Transverse colon (tissue), 4 donors: Measurements from ENCODE around the gene MAP4K2. TPM values are rescaled to one million over a fixed set of nuclear protein-coding genes. Genes with fewer than 3 reads are reported as not detected.

Source experiments
- DNase-seq: peaks from one replicate; pipeline ENCODE4 v3.0.0-alpha.2; 2019
- H3K27ac ChIP-seq, 4 donors: fragments of 200-600 bp; sonication (generic); 2 replicates each; pipeline ENCODE4 v1.5.1; 2016 to 2018; ENCODE audit warnings: inconsistent platforms in 4 of 4
- H3K27me3 ChIP-seq: fragments of 200-600 bp; sonication (generic); 2 replicates; pipeline ENCODE4 v1.5.1; 2017; ENCODE audit warnings: inconsistent platforms
- H3K36me3 ChIP-seq, 4 donors: fragments of 200-600 bp; sonication (generic); 2 replicates each; pipeline ENCODE4 v1.5.1; 2017 to 2019; ENCODE audit warnings: inconsistent platforms in 4 of 4
- H3K4me1 ChIP-seq, 4 donors: fragments of 200-600 bp; sonication (generic); 2 replicates each; pipeline ENCODE4 v1.5.1; 2017 to 2020; ENCODE audit warnings: inconsistent platforms in 4 of 4
- H3K4me3 ChIP-seq, 4 donors: fragments of 200-600 bp; sonication (generic); 1 replicate in 1 of 4; 2 replicates in 3 of 4; pipeline versions ENCODE4 v1.5.1 to v1.6.1; 2017 to 2019; ENCODE audit warnings: inconsistent platforms in 4 of 4
- H3K9me3 ChIP-seq, 2 donors: fragments of 200-600 bp; sonication (generic); 2 replicates each; pipeline ENCODE4 v1.5.1; 2017 to 2019; ENCODE audit warnings: inconsistent platforms in 2 of 2
- EP300 ChIP-seq: sonication (generic); formaldehyde crosslinking; IDR thresholded peaks from one replicate; pipeline ENCODE4 v1.6.1; 2017; ENCODE audit warnings: antibody characterized with exemption, low read depth
- POLR2A ChIP-seq: fragments of 450-650 bp; IDR thresholded peaks from one replicate; pipeline ENCODE4 v1.6.1; 2016; ENCODE audit warnings: antibody characterized with exemption, mild to moderate bottlenecking, moderate library complexity
- POLR2AphosphoS5 ChIP-seq, 3 donors: sonication (generic); formaldehyde crosslinking; IDR thresholded peaks; one replicate each; pipeline ENCODE4 v1.6.1; 2016; ENCODE audit warnings: antibody characterized with exemption in 3 of 3
- WGBS, 2 donors: methylation state at CpG; one replicate each; pipeline ENCODE4 v1.1.5; 2018; ENCODE audit warnings: low coverage in 1 of 2; 5-methylcytosine and 5-hydroxymethylcytosine counted together
- in situ Hi-C, 4 donors: fragments of 200-750 bp; cut with MboI; loops; one replicate each; pipeline versions ENCODE4 v1.15.0 to v1.15.1; 2017; ENCODE audit warnings: low sequenced_read_pairs in 3 of 4, low pct_ligation_motif_present in 1 of 4, low pct_unique_long_range_greater_than_20kb in 1 of 4
- intact Hi-C: fragments of 100-400 bp; cut with DNase I; formaldehyde crosslinking; loops from one replicate; pipeline ENCODE4 v1.15.1; 2023; ENCODE audit warnings: low total_unique reads
- total RNA-seq, 4 donors: library from RNA; depleted of rRNA; stranded (reverse); fragments of >200 nt; gene quantifications; one replicate each; pipeline ENCODE4 v1.1.0, GENCODE V29; 2016
- TF ChIP-seq, protein P1 (sequence below), 5 experiments: fragments of 200-600 bp in 3 of 5; fragments of 450-650 bp in 2 of 5; sonication (generic) in 3 of 5; IDR thresholded peaks; 1 replicate in 2 of 5; 2 replicates in 3 of 5; pipeline ENCODE4 v1.5.1; 2016 to 2017; ENCODE audit warnings: antibody characterized with exemption in 5 of 5, inconsistent platforms in 3 of 5, mild to moderate bottlenecking in 2 of 5, moderate library complexity in 1 of 5

Gene MAP4K2
- total RNA-seq, 4 donors from 2014 or later: 10.1 to 369 (median 90.9) TPM

DNA sequence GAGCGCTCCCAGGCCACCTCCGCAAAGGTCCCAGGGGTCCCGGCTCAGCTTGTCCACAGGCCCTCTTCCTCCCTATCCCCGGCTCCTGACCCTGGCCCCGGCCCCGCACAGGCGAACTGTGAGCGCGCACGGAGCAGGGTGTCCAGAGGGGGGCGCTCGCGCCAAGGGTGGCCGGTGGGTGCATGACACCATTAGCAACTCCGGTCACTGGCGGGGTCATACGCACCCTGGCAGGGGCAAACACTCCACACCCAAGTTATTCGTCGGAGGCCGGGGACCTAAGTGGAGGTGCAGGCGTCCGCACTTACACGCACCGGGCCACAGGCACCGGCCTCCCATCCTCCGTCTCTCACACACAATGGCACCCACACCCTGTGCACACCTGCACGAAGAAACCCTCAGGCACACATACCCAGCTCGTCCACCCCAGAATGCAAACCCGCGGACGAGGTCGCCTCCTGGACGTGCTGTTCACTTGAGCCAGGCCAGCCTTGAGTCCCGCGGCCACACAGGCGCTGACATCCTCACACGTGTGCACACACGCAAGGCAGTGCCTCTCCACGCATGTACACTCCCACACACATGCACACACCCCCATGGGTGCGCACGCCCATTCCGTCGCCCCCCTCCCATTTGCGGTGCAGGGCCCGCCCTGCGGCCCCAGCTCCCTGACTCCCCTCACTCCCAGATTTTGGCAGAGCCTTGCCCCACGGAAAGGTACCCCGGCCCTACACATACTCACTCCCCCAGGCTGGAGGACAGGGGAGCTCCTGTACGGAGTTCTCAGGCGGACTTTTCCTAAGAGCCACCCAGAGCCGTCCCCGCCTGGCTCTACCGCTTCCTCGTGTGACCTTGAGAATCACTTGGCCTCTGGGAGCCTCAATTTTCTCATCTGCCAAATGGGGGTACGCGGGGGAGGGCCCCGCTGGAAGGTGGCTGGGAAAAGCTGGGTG lies 59.1 kb downstream of the MAP4K2 start, which contains the start of gene RASGRP2:
Gene RASGRP2 (minus strand): TSS at position 552 of the 953 bp plus-strand sequence. CDS start 1,276 bp downstream, outside the sequence.
- intact Hi-C loops (no loop called here), in situ Hi-C loops (no loop called here)
- H3K4me1 ChIP-seq: peaks cover 6 to 41% (median 34%) of the 10 kb centered on the region in 4 donors
- TF ChIP-seq POLR2A: peak; percentile 30
- peak; percentile 44 to 72 (median 51) for TF ChIP-seq POLR2AphosphoS5 (IDR thresholded peaks at IDR 0.05)
- TF ChIP-seq, protein P1, sequence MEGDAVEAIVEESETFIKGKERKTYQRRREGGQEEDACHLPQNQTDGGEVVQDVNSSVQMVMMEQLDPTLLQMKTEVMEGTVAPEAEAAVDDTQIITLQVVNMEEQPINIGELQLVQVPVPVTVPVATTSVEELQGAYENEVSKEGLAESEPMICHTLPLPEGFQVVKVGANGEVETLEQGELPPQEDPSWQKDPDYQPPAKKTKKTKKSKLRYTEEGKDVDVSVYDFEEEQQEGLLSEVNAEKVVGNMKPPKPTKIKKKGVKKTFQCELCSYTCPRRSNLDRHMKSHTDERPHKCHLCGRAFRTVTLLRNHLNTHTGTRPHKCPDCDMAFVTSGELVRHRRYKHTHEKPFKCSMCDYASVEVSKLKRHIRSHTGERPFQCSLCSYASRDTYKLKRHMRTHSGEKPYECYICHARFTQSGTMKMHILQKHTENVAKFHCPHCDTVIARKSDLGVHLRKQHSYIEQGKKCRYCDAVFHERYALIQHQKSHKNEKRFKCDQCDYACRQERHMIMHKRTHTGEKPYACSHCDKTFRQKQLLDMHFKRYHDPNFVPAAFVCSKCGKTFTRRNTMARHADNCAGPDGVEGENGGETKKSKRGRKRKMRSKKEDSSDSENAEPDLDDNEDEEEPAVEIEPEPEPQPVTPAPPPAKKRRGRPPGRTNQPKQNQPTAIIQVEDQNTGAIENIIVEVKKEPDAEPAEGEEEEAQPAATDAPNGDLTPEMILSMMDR (IDR thresholded peaks at IDR 0.05): peak; percentile 54 to 80 (median 59)
- TF ChIP-seq EP300: no peak
- H3K27ac ChIP-seq: peak within 1 kb of the TSS; percentile 85 to 95 (median 88)
- peak; percentile 84 for DNase-seq
- peak within 1 kb of the TSS; percentile 32 to 56 (median 46) for H3K4me3 ChIP-seq
- H3K36me3 ChIP-seq: no peaks in the 10 kb centered on the region
- H3K9me3 ChIP-seq: no peaks in the 10 kb centered on the region
- H3K27me3 ChIP-seq: peaks cover 57% of the 10 kb centered on the region
- 2% methylated on average over 43 of the region's 57 CpGs; no CpG with 5 or more reads in 1 of the 2 donors for WGBS, 2 donors

DNA sequence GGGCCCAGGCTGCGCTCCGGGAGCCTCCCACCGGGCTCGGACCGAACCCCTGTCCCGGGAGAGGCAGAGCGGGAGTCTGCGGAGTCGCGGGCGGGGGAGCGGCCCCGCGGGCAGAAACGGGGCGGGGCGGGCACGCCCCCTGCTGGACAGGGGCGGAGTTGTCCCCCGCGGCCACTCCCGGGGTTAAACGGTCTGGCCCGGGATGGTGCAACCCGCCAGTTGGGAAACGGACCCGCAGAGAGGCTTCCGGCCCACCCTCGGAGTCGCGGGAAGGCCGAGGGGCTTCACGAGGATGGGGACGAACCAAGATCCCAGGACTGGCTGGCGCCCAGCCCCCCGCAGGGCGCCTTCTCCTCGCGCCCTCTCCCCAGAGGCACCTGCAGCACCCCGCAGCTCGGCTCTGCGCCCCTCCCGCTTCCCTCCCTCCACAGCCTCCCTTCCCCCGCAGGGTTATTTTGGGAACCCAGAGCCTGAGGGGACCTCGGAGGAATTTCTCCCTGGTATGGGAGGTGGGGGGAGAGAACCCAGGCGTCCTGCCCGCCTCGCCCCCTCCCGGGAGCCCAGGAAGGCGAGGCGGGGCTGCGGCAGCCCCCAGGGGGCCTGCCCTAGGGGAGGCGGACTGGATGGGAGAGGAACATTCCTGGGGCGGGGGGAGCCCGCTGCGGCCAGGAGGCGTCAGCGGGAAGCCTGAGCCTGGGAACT lies 60.0 kb downstream of the MAP4K2 start:
- peak overlapping the region; percentile 85 to 95 (median 88) for H3K27ac ChIP-seq

DNA sequence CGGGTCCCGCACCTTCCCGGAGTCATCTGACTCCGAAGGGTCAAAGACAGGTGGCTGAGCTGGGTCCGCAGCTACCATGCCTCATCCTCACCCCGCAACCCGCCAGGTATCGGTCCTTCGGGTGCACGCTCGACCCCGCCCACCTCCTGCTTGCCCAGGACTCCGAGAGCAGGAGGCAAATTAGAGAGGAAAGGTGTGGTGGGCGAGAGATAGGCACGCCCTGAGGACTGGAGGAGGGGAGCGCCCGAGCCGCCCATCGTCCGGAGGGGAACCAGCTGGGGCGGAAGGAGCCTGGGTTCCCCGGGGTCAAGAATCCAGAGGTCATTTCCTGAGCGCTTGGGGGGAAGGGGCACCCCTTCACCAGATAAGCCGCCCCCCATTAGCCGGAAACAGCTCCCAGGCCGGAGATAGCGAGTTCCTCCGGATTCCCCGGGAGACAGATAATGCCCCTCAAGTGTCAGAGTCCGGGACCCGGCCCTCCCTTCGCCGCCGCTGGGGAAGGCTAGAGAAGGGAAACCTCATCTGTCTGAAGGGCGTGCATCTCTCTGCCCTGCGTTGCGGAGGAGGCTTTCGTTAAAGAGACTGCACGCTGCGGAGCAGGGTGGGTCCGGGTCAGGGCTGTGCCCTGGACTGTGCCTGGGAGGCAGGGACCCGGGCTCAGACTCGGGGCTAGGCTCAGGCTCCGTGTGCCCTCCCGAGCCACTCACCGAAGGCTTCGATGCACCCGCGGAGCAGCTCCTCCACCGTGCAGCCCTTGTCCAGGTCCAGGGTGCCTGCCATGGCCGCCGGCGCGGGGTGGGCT lies 60.7 kb downstream of the MAP4K2 start:
- Histone ChIP-seq H3K27me3 (peaks cover 57% of the 10 kb centered on the region), H3K4me1 (peaks cover 6 to 41% (median 34%) of the 10 kb centered on the region in 4 donors), H3K4me3 (peak overlapping the region; percentile 40 to 56 (median 46)), H3K36me3 (no peaks in the 10 kb centered on the region), H3K9me3 (no peaks in the 10 kb centered on the region), H3K27ac (peak overlapping the region; percentile 85 to 95 (median 88))
- no peak for TF ChIP-seq POLR2A
- no peak for TF ChIP-seq EP300
- no peak for TF ChIP-seq POLR2AphosphoS5 (IDR thresholded peaks at IDR 0.05)
- TF ChIP-seq, protein P1 (IDR thresholded peaks at IDR 0.05): no peak
- in situ Hi-C loops (no loop called here), intact Hi-C loops (no loop called here)
- DNase-seq: no peak
- 10% methylated on average over 44 of the region's 54 CpGs; no CpG with 5 or more reads in 1 of the 2 donors for WGBS, 2 donors

More for the DNA sequence above, 60.0 kb downstream of the MAP4K2 start:
- whole genome bisulfite sequencing, 2 donors: 1% methylated on average over 21 of the region's 58 CpGs; no CpG with 5 or more reads in 1 of the 2 donors
- no peaks in the 10 kb centered on the region for H3K36me3 ChIP-seq
- in situ Hi-C loops (no loop called here), intact Hi-C loops (no loop called here)
- no peaks in the 10 kb centered on the region for H3K9me3 ChIP-seq
- peaks cover 6 to 41% (median 34%) of the 10 kb centered on the region in 4 donors for H3K4me1 ChIP-seq
- TF ChIP-seq EP300 (no peak), POLR2AphosphoS5 (IDR thresholded peaks at IDR 0.05) (peak in 2 of 3 donors; percentile 11 to 23)
- TF ChIP-seq, protein P1 (IDR thresholded peaks at IDR 0.05): peak; percentile 50 to 94 (median 88)
- peaks cover 57% of the 10 kb centered on the region for H3K27me3 ChIP-seq
- DNase-seq: peak; percentile 80
- peak overlapping the region; percentile 40 to 56 (median 46) for H3K4me3 ChIP-seq
